ENCODE data around the gene LARGE1. TPM values are rescaled to one million over a fixed set of nuclear protein-coding genes. Genes with fewer than 3 reads are reported as not detected.

LARGE1 gene
- total RNA-seq, 1 experiment from 2014 or later = 1.3 TPM

- Histone ChIP-seq H3F3A (ENCODE audit: low read length, unreplicated experiment) (no peaks in the 10 kb centered on the region), H3K4me3 (ENCODE audit: low read length) (no peak overlapping the region), H3K9me2 (replicated peaks; ENCODE audit: low read length) (no peaks in the 10 kb centered on the region), H3K36me3 (ENCODE audit: low read depth, low read length) (no peaks in the 10 kb centered on the region), H3K9me3 (ENCODE audit: low read length) (no peaks in the 10 kb centered on the region), H3K4me1 (ENCODE audit: insufficient read depth, low read length) (no peaks in the 10 kb centered on the region), H3K27me3 (ENCODE audit: low read length) (no peaks in the 10 kb centered on the region), H3K27ac (ENCODE audit: low read length) (no peak overlapping the region), H3K9ac (ENCODE audit: low read length) (no peak overlapping the region), H4K20me1 (ENCODE audit: low read length) (no peaks in the 10 kb centered on the region), H3K4me2 (ENCODE audit: low read length) (no peak overlapping the region), H2AFZ (ENCODE audit: low read length) (no peak overlapping the region), H3K79me2 (ENCODE audit: low read length) (no peaks in the 10 kb centered on the region)
- no TSS peak for BruUV-seq (replicated peaks)
- intact Hi-C loops (cut with micrococcal nuclease) = no loop called here
- DNase-seq = no peak
- no peak for TF ChIP-seq CTCF (conservative IDR thresholded peaks at IDR 0.05; ENCODE audit: low read depth, low read length)
- TF ChIP-seq EZH2 (IDR thresholded peaks at IDR 0.05; ENCODE audit: low read length, unreplicated experiment) = no peak
- TF ChIP-seq EZH2phosphoT487 (IDR thresholded peaks at IDR 0.05; ENCODE audit: borderline replicate concordance, low read length) = no peak
- CTCF ChIA-PET = no interaction called here
- POLR2A ChIA-PET (ENCODE audit: unreplicated experiment) = no interaction called here
- no peak for ATAC-seq
These were observed 566.8 kb downstream of the LARGE1 start for GRCh38 chr22:33353502-33353901.

GRCh38 chr22:33352768-33353167 lies 567.5 kb downstream of the LARGE1 start:
- no peaks in the 10 kb centered on the region for H3K4me1 ChIP-seq (ENCODE audit: insufficient read depth, low read length)
- H3K4me3 ChIP-seq (ENCODE audit: low read length) = no peak overlapping the region
- ChIA-PET POLR2A (ENCODE audit: unreplicated experiment) (no interaction called here), CTCF (no interaction called here)
- no peak overlapping the region for H2AFZ ChIP-seq (ENCODE audit: low read length)
- H3K27me3 ChIP-seq (ENCODE audit: low read length) = no peaks in the 10 kb centered on the region
- BruUV-seq (replicated peaks) = no TSS peak
- no peak for DNase-seq
- no peaks in the 10 kb centered on the region for H3F3A ChIP-seq (ENCODE audit: low read length, unreplicated experiment)
- H3K36me3 ChIP-seq (ENCODE audit: low read depth, low read length) = no peaks in the 10 kb centered on the region
- no peak for ATAC-seq
- intact Hi-C loops (cut with micrococcal nuclease) = no loop called here
- H3K9me3 ChIP-seq (ENCODE audit: low read length) = no peaks in the 10 kb centered on the region
- no peak overlapping the region for H3K27ac ChIP-seq (ENCODE audit: low read length)
- no peaks in the 10 kb centered on the region for H4K20me1 ChIP-seq (ENCODE audit: low read length)
- no peak overlapping the region for H3K4me2 ChIP-seq (ENCODE audit: low read length)
- no peak overlapping the region for H3K9ac ChIP-seq (ENCODE audit: low read length)
- no peaks in the 10 kb centered on the region for H3K79me2 ChIP-seq (ENCODE audit: low read length)
- TF ChIP-seq EZH2 (IDR thresholded peaks at IDR 0.05; ENCODE audit: low read length, unreplicated experiment) (no peak), EZH2phosphoT487 (IDR thresholded peaks at IDR 0.05; ENCODE audit: borderline replicate concordance, low read length) (no peak), CTCF (conservative IDR thresholded peaks at IDR 0.05; ENCODE audit: low read depth, low read length) (no peak)
- H3K9me2 ChIP-seq (replicated peaks; ENCODE audit: low read length) = no peaks in the 10 kb centered on the region

- no peaks in the 10 kb centered on the region for H4K20me1 ChIP-seq (ENCODE audit: low read length)
- no peaks in the 10 kb centered on the region for H3K9me3 ChIP-seq (ENCODE audit: low read length)
- ChIA-PET CTCF (no interaction called here), POLR2A (ENCODE audit: unreplicated experiment) (no interaction called here)
- no peak for TF ChIP-seq CTCF (conservative IDR thresholded peaks at IDR 0.05; ENCODE audit: low read depth, low read length)
- TF ChIP-seq EZH2 (IDR thresholded peaks at IDR 0.05; ENCODE audit: low read length, unreplicated experiment) = no peak
- TF ChIP-seq EZH2phosphoT487 (IDR thresholded peaks at IDR 0.05; ENCODE audit: borderline replicate concordance, low read length) = no peak
- ATAC-seq = no peak
- no peaks in the 10 kb centered on the region for H3K9me2 ChIP-seq (replicated peaks; ENCODE audit: low read length)
- H3K4me2 ChIP-seq (ENCODE audit: low read length) = no peak overlapping the region
- H3K4me1 ChIP-seq (ENCODE audit: insufficient read depth, low read length) = no peaks in the 10 kb centered on the region
- no peaks in the 10 kb centered on the region for H3K36me3 ChIP-seq (ENCODE audit: low read depth, low read length)
- H3K27me3 ChIP-seq (ENCODE audit: low read length) = no peaks in the 10 kb centered on the region
- no TSS peak for BruUV-seq (replicated peaks)
- no peak overlapping the region for H3K9ac ChIP-seq (ENCODE audit: low read length)
- H3K27ac ChIP-seq (ENCODE audit: low read length) = no peak overlapping the region
- no peak for DNase-seq
- no peaks in the 10 kb centered on the region for H3F3A ChIP-seq (ENCODE audit: low read length, unreplicated experiment)
- intact Hi-C loops (cut with micrococcal nuclease) = no loop called here
- H3K4me3 ChIP-seq (ENCODE audit: low read length) = no peak overlapping the region
- no peaks in the 10 kb centered on the region for H3K79me2 ChIP-seq (ENCODE audit: low read length)
- no peak overlapping the region for H2AFZ ChIP-seq (ENCODE audit: low read length)
These were observed 569.3 kb downstream of the LARGE1 start for GRCh38 chr22:33350961-33351360.
